GM19193 (cell line): ENCODE results near the gene SH3BP4.

Experiments
- POLR2A ChIP-seq: IDR thresholded peaks from 4 replicates; pipeline ENCODE4 v1.6.1; 2011; ENCODE audit not compliant: insufficient read depth, insufficient read length; ENCODE audit errors: extremely low read depth

The SH3BP4 gene

GRCh38 chr2:235073868-235074413 lies 122.1 kb downstream of the SH3BP4 start:
- no peak for TF ChIP-seq POLR2A

- TF ChIP-seq POLR2A, result no peak
Measured at GRCh38 chr2:235077046-235077445, 125.2 kb downstream of the SH3BP4 start.

GRCh38 chr2:235078182-235078581 lies 126.4 kb downstream of the SH3BP4 start:
- TF ChIP-seq POLR2A, result no peak

- TF ChIP-seq POLR2A, result no peak
Measured at GRCh38 chr2:235078914-235079472, 127.2 kb downstream of the SH3BP4 start.

GRCh38 chr2:235080101-235080500 lies 128.3 kb downstream of the SH3BP4 start:
- no peak for TF ChIP-seq POLR2A

GRCh38 chr2:235082578-235083338 lies 130.9 kb downstream of the SH3BP4 start:
- TF ChIP-seq POLR2A, result no peak

GRCh38 chr2:235083822-235084221 lies 132.0 kb downstream of the SH3BP4 start:
- no peak for TF ChIP-seq POLR2A

- no peak for TF ChIP-seq POLR2A
Measured at GRCh38 chr2:235084424-235084823, 132.6 kb downstream of the SH3BP4 start.

- TF ChIP-seq POLR2A, result no peak
Measured at GRCh38 chr2:235085476-235085875, 133.7 kb downstream of the SH3BP4 start.

- TF ChIP-seq POLR2A, result no peak
Measured at GRCh38 chr2:235086481-235087184, 134.8 kb downstream of the SH3BP4 start.

- no peak for TF ChIP-seq POLR2A
Measured at GRCh38 chr2:235087832-235088495, 136.1 kb downstream of the SH3BP4 start.

GRCh38 chr2:235088496-235088921 lies 136.7 kb downstream of the SH3BP4 start:
- TF ChIP-seq POLR2A, result no peak

- no peak for TF ChIP-seq POLR2A
Measured at GRCh38 chr2:235091421-235091820, 139.6 kb downstream of the SH3BP4 start.

GRCh38 chr2:235091983-235092382 lies 140.2 kb downstream of the SH3BP4 start:
- TF ChIP-seq POLR2A, result no peak
